ENCODE results near the gene SFMBT2.
A peak's percentile ranks its signal among the peaks of the same experiment; 100 is the strongest.

Gene SFMBT2

GRCh38 chr10:7362471-7362870 lies 48.4 kb downstream of the SFMBT2 start:
- DNase-seq, result no peak

DNA sequence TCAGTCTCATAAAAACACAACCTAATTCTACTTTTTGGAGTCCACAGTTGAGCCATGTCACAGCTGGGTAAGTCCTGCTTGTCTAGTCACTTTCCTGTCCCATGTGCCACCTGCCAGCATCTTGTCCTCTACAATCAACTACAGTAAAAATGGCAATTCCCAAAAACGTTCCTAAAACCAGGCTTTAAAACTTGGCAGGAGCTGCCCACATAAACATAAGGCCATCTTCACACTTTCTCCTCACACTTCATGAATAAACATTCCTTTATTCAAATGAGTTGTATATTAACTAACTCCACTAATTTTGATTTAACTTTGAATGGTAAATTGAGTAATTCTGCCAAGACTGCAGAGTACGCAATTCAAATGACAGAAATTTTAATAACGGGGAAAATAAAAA lies 49.5 kb downstream of the SFMBT2 start:
- no peak for DNase-seq

DNA sequence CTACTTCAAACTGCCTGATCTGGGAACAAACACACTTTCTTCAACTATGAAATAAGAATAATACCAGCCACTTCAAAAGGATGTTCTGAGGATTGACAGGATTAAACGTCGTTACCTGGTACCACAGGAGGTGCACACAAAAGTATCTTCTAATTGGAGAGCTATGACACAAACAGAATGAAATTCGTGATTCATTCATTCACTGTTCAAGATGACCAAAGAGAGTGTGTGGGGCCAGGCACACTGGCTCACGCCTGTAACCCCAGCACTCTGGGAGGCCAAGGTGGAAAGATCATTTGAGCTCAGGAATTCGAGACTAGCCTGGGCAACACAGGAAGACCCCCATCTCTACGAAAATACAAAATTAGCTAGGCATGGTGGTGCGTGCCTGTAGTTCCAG lies 50.9 kb downstream of the SFMBT2 start:
- no peak for DNase-seq

GRCh38 chr10:7359356-7359755 lies 51.5 kb downstream of the SFMBT2 start:
- DNase-seq, result no peak

GRCh38 chr10:7357193-7357592 lies 53.6 kb downstream of the SFMBT2 start:
- DNase-seq, result no peak

- no peak for DNase-seq
These were observed 56.3 kb downstream of the SFMBT2 start for GRCh38 chr10:7354330-7355047.

GRCh38 chr10:7351894-7352293 lies 58.9 kb downstream of the SFMBT2 start:
- DNase-seq, result no peak

DNA sequence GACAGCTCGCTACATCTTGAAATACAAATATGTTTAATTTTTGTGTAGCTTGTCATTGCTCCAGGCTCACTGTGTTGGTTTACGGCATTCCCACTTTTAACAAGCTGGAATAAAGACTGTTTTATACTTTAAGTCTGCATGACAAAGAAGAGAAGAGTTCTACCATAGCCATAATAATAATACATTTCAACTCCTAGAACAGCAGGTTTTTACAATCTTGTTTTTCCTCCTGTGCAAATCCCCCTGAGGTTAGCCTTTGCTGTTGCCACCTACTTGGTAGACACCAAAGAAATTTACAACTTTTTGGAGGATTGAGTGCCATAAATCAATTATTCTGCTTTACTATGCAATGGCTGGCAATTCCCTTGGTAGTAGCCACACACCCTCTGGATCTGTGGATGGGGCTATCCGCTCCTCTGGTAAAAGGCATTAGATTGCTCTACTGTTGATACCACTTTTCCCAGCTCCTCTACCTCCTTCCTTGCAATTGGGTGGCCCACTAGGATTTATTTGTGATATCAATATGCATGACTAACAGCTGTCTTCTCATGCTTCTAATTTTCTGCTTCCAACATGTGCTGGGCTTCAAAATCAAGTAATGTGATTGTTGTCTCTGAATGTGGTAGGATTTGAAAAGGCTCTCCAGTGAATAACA lies 60.2 kb downstream of the SFMBT2 start:
- DNase-seq, result no peak

- no peak for DNase-seq
These were observed 65.1 kb downstream of the SFMBT2 start for GRCh38 chr10:7345717-7346116.

DNA sequence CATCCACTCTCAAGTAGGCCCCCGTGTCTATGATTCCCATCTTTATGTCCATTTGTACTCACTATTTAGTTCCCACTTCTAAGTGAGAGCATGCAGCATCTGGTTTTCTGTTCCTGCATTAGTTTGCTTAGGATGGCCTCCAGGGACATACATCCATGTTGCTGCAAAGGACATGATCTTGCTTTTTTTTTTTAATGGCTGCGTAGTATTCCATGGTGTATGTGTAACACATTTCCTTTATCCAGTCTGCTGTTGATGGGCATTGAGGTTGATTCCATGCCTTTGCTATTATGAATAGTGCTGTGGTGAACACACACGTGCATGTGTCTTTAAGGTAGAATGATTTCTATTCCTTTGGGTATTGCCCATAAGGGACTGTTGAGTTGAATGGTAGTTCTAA lies 67.8 kb downstream of the SFMBT2 start:
- no peak for DNase-seq

DNA sequence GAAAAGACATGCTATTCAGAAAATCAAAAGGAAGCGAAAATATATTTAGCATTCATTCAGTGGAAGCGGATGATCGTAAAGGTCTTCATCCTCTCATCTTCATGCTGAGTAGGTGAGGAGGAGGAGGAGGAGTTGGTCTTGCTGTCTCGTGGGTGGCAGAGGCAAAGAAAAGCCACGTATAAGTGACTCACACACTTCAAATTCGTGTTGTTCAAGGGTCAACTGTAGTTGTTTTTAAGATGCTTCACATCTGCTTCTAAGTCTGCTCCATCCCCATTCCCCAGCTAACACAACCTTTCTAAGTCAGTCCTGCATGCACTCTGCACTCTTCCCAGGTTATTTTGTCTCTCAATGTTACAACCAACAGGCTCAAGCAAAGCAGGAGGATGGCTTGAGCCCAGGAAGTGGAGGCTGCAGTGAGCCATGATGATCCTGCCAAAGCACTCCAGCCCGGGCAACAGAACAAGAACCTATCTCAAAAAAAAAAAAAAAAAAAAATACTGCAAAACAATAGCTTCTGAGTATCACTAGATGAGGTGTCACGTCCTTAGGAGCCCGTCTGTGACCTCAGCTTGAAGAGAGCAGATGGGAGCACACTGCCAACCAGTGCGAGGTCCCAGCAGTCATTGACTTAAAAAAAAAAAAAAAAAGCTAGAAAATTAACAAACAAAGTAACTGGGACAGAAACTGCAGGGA lies 70.5 kb downstream of the SFMBT2 start:
- no peak for DNase-seq

- DNase-seq, result no peak
These were observed 71.3 kb downstream of the SFMBT2 start for GRCh38 chr10:7339510-7339909.

DNA sequence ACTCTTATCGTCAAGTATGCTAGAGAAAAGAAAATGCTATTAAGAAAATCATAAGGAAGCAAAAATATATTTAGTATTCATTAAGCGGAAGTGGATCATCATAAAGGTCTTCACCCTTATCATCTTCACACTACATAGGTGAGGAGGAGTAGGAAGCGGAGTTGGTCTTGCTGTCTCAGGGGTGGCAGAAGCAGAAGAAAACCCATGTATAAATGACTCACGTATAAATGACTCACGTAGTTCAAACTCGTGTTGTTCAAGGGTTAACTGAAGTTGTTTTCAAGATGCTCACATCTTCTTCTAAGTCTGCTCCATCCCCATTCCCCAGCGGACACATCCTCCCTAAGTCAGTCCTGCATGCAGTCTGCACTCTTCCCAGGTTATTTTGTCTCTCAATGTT lies 72.4 kb downstream of the SFMBT2 start:
- no peak for DNase-seq

- peak in 1 of 2 donors; percentile 2 for DNase-seq
These were observed 73.2 kb downstream of the SFMBT2 start for GRCh38 chr10:7337431-7338171.

- DNase-seq, result no peak
These were observed 74.9 kb downstream of the SFMBT2 start for GRCh38 chr10:7335977-7336376.

- no peak for DNase-seq
These were observed 76.2 kb downstream of the SFMBT2 start for GRCh38 chr10:7334642-7334964.

- no peak for DNase-seq
These were observed 76.7 kb downstream of the SFMBT2 start for GRCh38 chr10:7333961-7334641.

DNA sequence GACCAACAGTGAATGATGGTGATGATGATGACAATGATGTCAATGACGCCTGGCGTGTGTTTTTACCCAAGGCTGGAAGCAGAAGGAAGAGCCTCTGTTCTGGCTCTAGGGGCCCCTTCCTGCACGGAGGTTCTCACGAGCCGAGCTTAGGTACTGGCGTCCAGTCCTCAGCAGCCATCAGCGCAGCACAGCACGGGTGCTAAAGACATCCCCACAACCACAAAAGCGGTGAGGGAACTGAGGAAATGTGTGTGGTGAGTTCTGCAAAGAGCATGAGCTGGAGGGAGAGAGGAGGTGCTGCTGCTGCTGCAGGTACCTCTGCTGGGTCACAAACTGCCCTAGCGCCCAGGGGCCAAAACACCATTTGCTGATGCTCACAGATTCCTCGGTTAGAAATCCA lies 81.6 kb downstream of the SFMBT2 start:
- DNase-seq, result no peak

DNA sequence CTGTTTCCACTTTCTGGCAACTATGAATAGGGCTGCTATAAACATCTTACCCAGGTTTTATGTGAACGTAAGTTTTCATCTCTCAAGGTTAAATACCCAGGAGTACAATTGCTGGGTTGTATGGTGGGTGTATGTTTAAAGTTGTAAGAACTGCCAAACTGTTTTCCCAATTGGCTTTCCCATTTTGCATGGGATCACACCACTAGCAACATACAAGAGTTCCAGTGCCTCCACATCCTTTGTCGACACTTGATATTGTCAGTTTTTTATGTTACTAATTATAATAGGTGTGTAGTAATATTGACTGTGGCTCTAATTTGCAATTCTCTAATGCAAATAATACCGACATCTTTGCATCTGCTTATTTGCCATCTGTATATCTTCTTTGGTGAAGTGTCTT lies 82.9 kb downstream of the SFMBT2 start:
- no peak for DNase-seq

DNA sequence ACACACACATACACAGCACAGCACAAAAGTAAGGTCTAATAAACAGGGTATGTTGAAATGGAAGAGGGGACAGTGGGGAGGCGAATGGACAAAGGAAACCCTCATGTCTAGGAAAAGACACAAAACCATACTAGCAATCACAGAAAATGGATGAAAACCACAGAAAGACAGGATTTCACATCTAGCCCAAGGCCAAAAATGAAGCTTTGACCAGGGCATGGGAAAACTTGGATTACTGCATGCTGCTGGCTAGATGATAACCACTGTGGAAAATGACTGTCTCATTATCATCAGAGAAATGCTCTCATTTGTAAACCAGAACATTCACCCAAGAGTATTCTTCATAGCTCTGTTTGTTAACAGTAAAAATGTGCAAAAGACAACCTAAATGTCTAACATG lies 88.2 kb downstream of the SFMBT2 start:
- DNase-seq, result no peak

DNA sequence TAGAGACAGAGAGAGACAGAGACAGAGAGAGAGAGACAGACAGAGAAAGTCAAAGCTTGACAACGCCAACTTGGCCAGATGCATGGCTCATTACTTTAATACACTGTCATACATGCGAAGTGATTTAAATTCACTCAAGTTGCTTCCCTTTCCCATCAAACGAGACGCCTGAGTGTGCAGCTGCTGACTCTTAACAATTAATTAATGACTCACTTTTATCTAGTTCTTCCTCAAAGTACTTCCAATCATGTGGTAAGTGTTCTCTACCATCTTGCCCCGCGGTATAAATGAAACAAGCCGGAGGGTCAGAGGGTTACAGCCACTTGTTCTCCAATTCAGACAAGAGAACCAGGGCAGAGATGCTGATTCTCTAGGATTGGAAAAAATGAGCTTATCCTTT lies 90.8 kb downstream of the SFMBT2 start:
- DNase-seq, result no peak

- DNase-seq, result no peak
These were observed 91.2 kb downstream of the SFMBT2 start for GRCh38 chr10:7319632-7320031.

GRCh38 chr10:7318836-7319235 lies 92.0 kb downstream of the SFMBT2 start:
- DNase-seq, result no peak
